GF-D8 (cell line): ENCODE data around the gene SPAG6.
A peak's percentile ranks its signal among the peaks of the same experiment; 100 is the strongest.
"Not testable (repeated sequence)": the region's sequence is repeated elsewhere in the genome, so short reads cannot be mapped to it uniquely, and the experiment has no call there.

Experiments used
- DNase-seq: peaks from one replicate; lab custom pipeline; 2025; lab: John Stamatoyannopoulos, UW

SPAG6 gene

DNA sequence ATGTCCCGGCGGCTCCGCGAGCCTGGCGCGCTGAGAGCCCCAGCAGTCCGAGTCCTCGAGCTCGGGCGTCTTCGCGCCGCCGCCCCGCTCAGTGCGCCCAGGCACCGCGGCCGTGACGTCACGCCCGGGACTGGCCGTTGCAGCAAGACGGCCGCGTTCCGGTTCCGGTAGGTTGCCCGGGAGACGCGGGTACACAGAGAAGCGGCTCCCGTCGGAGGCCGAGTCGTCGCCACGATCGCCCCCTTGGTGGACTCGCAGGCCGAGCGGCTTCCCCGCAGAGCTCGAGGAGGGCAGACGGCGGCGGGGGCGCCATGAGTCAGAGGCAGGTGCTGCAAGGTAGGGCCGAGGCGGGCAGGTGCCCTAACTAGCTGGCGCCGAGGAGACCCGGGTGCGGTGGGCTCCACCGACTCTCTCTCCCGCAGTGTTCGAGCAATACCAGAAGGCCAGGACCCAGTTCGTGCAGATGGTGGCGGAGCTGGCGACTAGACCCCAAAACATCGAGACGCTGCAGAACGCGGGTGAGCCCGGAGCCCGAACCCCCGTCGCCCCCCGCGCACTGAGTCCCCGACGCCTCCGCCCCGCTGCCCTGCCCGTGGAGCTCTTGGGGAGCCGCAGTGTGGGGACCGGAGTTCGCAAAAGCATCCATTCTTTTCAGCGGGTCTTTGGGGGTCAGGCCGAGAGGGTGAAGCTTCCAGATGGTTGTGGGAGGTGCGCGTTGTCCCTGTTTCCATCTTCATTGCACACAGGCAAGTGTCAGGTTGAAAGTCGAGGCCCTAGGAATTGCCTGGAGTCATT is at the start of gene SPAG6:
Gene SPAG6 (plus strand): TSS at position 196 of the 795 bp plus-strand sequence. CDS start 116 bp downstream, at position 312.
- no peak for DNase-seq

DNA sequence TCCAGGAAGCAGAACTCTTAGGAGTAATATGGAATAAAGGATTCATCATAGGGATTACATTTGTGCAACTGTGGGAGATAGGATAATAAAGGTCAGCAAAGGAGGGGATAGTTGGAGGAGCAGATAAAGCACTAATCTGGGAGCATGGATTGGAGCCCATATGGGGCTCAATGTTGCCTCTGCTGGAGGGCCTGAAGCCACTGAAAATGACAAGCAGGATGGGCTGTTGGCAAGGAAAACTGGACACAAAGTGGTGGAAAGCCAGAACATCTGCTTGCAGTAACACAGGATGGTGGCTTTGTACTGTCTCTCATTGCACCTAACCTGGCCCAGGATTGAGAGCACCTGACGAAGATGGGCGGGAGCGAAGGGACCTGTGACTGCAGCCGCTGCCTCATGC is 44.1 kb upstream of the SPAG6 start:
- DNase-seq, result no peak

DNA sequence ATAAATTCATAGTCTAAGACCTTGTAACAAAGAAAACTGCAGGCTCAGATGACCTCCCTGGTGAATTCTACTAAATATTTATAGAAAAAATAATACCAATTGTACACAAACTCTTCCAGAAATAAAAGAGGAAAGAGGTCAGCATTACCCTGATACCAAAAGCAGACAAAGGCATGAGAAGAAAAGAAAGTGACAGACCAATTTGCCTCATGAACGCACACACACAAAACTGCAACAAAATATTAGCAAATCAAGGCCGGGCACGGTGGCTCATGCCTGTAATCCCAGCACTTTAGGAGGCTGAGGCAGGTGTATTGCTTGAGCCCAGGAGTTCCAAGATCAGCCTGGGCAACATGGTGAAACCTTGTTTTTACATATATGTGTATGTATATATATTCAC is 41.8 kb upstream of the SPAG6 start:
- no peak for DNase-seq

DNA sequence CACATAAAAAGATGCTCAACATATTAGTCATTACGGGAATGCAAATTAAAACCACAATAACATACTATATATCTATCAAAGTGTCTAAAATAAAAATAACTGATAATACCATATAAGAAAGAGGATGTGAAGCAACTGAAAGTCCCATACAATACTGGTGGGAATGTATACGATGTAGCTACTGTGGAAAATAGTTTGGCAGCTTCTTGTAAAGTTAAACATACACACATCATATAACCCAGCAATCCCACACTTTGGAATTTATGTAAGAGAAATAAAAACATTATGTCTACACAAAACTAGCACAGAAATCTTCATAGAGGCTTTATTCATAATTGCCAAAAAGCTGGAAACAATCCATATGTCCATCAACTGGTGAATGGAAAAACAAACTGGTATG is 39.6 kb upstream of the SPAG6 start:
- no peak for DNase-seq

DNA sequence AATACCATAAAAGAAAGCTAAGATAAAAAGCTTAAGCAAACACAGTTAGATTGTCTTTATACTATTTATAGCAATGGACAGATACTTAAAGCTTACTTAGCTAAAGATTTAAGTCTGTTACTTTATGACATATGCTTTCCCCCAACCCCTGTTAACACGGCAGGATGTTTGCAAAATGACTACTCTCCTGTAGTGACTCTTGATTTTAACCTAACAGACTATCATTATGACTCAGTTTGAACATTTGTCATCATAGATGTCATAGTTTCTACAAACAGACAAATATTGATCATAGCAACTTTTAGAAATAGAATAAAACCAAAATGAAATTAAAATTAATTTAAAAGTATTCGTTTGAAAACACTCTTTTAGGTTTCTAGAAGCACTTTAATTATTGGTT is 36.9 kb upstream of the SPAG6 start:
- no peak for DNase-seq

DNA sequence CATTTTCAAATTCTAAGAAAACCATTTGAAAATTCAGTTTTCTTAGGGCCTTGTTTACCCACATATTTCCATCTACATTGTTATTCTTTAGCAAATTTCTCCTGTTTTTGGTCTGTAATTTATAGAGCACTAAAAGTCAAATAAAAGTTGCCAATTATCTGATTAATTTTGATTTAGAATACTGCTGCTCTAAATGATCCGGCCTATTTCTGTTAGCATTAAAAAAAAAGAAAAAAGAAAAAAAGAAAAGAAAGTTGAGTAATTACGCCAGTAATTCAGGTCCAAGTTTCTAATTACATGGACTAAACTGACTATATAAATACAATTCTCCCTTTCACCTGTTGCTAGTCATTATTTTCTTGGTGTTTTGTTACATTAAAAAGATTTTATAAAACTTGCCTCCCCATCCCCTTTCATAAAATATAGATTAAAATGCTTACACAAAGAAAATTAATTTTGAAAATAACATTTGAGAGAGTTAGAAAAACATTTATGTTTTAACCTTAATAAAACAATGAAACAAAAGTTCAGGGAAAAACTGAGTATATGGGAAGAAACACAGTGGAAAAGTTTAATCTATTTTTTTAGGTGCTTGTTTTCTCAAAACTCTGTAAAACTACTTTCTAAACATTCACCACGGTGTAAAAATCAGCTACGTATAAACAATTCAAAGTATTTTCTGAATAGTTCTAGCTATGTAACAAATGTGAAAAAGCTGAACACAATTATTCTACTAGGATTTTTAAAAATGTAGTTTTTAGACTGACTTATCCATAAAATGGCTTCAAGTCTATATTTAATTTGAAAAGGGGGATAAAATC is 35.9 kb upstream of the SPAG6 start:
- DNase-seq, result no peak

DNA sequence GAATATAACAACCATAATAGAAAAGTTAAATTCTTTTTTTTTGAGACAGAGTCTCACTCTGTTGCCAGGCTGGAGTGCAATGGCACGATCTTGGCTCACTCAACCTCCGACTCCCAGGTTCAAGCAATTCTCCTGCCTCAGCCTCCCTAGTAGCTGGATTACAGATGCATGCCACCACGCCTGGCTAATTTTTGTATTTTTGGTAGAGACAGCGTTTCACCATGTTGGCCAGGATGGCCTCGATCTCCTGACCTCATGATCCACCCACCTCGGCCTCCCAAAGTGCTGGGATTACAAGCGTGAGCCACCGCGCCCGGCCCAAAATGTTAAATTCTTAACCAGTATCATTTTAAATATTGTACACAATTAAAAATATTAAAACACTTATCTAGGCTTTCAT is 35.3 kb upstream of the SPAG6 start:
- not testable (repeated sequence) for DNase-seq

DNA sequence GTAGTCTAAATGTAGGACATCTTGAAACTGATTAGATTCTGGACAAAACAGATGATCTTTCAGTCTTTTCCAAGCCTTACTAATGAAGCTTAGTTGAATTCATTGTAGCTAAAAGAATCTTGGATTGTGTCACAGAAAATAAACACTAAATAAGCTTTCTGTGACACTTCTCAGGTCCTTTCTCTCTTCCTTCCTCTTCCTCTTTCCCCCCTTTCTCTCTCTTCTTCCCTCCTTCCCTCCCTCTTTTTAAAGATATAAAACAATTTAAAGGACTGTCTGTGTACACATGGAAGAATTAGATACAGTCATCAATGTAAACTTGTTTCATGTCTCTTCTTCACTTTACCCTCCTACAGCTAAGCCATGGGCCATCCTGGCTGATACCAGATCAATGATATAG is 34.4 kb upstream of the SPAG6 start:
- no peak for DNase-seq

DNA sequence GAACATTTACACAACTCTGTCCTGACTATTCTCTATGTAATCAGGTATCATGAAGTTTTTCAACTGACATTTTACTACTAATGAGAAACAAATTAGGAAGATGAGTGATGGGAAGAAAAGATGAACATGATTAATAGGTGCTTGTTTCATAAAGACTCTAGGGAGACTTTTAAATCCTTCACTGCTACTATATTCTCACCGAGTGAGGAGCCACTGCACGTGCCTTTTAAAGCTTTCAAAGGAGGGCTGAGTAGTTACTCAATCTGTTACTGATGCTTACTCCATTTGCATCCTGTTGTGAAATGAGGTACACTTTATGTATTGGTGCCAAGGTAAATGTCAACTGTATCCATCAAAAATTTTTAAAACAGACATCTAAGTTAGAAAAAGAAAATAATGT is 30.4 kb upstream of the SPAG6 start:
- no peak for DNase-seq

DNA sequence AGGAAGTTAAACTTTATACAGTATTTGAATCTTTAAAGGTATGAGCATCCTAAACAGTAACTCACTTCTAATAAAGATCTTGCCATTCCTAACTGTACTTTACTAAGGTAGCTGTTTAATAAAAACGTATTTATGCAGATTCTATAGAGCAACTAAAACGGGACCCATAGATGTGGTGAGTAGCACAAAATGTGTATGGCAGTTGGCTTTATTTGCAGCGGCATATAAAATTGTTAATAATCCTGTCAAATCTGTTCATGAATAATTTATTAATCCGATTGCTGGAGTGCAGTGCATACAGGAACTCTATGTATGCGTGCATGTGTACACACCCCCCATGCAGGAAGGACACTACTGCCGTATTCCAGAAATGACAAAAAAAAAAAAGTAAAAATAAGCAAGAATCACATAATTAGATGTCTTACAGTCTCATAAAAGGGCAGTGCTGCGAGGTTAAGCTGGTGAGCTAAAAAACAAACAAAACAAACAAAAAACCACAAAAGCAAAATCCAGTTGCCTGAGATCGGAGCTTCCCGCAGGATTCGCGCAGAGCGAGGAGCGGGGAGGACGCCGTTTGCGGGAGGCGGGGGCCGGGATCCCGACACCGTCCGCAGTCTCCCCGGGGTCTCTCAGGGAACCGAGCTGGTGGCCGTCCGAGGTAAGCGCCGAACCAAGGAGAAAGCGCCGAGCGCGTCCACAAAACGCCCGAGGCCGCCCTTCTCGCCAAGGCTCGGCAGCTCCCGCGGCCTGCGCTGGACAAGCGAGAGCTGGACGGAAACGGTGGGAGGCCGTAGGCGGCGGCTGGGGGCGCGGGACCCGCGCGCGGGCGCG is 29.6 kb upstream of the SPAG6 start:
- DNase-seq, result no peak

DNA sequence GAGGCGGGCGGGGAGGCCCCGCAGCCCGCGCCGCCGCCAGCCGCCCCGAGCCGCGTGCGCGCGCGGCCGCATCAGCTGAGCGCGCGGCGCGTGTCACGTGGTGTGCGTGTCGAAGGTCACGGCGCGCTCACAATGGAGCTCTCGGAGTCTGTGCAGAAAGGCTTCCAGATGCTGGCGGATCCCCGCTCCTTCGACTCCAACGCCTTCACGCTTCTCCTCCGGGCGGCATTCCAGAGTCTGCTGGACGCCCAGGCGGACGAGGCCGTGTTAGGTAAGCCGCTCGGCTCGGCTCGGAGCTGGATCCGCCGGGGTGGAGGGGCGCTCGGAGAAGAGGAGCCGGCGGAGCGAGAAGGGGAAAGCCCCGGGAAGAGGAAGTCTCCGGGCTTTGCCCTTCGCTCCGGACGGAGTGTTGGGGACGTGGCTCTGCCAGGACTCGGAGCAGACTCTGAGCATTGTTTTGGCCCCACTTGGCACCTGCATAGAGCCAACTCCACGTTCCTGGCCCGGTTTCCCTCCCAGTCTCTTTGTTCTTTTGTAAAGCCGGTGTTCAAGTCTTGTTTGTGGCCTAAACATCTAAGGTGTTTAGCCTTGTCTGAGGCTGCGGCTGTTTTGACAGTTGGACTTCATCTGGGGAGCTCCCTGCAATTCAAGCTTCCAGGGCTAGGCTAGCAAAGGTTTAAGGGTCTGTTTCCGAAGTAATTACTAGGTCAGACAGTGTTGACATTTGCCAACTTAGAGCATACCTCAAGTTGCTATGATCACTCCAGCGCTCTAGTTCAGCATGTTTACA is 28.8 kb upstream of the SPAG6 start, which contains the start of gene COMMD3:
Gene COMMD3 (plus strand): TSS at position 103 of the 790 bp plus-strand sequence. CDS start 30 bp downstream, at position 133.
- DNase-seq, result peak; percentile 62

DNA sequence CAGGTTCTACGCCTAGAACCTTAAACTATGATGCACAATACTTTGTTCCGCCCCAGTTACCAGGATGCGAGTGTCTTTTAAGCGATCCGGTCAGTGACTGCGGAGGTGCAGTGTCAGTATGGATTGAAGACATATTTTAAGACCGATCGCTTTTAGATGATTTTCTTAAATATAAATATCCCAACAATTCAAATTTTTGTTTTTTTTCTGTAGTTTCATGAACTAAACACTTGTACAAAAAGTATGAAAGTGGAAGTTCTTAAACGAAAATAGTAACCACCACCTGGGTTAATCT is 28.3 kb upstream of the SPAG6 start:
- no peak for DNase-seq

DNA sequence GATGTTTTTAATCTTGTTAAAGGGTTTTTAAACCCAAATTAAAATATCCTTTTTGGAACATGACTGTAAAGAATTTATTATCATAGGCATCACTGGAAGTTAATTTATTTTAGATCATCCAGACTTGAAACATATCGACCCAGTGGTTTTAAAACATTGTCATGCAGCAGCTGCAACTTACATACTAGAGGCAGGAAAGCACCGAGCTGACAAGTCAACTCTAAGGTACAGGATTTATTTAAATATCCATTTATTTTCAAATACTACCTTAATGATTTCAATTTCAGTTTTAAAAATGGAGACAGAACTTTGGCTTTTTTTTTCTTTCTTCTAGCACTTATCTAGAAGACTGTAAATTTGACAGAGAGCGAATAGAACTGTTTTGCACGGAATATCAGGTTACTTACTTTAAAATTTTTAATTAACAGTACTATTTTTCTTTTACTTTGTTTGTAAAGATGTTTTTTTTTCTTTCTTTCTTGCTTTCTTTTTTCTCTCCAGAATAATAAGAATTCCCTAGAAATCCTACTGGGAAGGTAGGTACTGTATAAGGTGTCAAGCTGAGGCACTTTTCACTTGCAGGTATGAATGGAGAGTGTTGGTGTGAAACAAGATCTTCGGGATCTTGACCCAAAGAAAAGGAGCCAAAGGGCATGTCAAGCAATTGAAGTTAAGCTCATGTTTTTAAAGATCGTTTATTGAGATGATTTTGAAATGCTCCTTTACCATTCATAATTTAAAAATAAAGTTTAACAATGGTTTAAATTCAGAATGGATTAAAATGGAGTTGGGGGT is 27.3 kb upstream of the SPAG6 start:
- no peak for DNase-seq

DNA sequence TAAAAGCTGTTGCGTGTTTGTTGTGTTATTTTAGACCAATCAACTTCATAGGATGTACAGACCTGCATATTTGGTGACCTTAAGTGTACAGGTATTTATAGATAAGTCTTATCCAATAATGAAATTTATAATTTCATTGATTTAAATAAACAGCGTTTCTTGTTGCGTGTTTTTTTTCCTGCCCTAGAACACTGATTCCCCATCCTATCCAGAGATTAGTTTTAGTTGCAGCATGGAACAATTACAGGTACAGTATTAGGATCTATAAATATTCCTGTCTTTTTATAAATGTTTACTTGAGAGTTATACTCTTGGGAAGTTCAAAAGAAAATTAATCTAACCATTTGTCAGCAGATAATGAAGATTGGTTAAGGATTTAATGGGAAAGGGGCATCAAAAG is 26.5 kb upstream of the SPAG6 start:
- no peak for DNase-seq

DNA sequence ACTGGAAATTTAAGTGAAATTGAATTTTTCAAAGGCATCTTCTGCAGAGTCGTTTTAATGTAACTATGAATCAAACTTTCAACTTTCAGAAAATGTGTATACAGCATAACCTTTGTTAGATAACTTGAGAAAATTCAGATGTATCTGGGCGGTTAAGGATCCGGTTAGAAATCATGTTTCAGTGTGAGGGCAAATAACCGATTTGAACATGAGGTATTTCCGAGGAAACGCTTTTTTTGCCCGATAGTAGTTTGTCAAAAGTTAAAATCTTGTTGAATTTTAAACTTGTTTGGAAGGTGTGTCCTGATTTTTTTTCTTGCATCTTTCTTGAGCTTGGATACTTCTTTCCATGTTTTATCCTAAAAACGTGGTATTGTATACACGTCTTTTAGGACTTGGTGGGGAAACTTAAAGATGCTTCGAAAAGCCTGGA is 25.7 kb upstream of the SPAG6 start:
- DNase-seq, result no peak

DNA sequence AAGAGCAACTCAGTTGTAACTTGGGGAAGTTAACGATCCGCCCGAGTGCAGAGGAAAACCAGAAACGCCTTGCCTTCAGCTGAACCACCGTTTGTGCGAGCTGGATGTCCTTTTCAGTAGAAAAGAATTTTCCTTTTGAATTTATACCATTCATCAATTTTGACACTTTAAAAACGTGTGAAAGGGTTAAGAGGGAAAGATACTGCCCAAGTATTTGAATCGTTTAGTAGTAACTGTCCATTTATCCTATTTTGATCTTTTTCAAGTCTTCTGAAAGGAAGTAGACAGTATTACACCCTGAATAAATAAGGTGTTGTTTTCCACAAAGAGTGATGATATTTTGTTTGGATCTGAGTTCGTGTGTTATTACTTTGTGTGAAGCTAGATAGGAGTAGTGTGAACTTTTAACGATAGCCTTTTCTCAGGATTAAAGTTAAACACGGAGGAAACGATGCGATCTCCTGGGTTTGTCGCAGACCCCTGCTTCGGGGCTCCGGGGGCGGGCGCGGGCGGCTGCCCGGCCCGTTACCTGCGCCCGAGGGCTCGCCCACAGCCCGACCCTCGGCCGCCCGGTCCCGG is 25.2 kb upstream of the SPAG6 start:
- DNase-seq, result no peak

DNA sequence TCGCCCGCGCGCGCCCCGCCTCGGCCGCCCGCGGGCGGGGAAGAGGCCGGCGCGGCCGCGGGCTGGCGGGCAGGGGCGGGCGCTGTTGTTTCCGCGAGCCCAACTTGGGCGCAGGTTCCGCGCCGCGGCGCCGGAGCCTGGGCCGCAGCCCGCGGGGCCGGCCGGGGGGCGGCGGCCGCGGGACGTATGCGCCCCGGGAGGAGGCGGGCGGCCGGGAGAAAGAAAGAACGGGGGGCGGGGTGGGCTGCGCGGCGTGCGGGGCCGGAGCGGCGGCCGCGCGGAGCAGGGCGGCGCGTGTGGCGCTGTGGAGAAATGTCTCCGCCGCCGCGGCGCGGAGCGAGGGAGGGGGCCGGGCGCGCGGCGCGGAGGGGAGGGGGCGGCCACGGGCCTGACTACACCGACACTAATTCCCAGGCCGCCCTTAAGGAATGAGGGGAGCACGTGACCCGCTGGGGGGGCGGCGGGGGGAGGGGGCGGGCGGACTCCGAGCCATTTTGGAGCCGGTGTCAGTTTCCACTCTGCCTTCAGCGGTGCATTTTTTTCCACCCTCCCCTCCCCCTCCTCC is 24.6 kb upstream of the SPAG6 start, which contains the start of gene BMI1:
Gene BMI1 (plus strand): TSS at position 509 of the 565 bp plus-strand sequence. CDS start 5,351 bp downstream, outside the sequence.
- DNase-seq, result peak; percentile 39

DNA sequence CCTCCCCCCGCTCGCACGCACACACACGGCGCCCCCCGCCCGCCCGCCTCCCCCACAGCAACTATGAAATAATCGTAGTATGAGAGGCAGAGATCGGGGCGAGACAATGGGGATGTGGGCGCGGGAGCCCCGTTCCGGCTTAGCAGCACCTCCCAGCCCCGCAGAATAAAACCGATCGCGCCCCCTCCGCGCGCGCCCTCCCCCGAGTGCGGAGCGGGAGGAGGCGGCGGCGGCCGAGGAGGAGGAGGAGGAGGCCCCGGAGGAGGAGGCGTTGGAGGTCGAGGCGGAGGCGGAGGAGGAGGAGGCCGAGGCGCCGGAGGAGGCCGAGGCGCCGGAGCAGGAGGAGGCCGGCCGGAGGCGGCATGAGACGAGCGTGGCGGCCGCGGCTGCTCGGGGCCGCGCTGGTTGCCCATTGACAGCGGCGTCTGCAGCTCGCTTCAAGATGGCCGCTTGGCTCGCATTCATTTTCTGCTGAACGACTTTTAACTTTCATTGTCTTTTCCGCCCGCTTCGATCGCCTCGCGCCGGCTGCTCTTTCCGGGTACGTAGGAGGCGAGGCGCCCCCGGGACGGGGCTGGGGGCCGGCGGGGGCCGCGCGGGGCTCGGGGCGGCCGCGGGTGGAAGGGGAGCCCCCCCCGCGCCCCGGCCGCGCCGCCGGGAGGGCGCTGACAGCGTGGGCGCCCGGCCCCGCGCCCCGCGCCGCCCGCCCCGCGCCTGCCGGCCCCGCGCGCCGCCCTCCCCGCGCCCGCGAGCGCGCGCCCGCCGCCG is 24.0 kb upstream of the SPAG6 start:
- DNase-seq, result peak; percentile 32
